ENCODE measurements around the gene JAM3.

Gene JAM3

DNA sequence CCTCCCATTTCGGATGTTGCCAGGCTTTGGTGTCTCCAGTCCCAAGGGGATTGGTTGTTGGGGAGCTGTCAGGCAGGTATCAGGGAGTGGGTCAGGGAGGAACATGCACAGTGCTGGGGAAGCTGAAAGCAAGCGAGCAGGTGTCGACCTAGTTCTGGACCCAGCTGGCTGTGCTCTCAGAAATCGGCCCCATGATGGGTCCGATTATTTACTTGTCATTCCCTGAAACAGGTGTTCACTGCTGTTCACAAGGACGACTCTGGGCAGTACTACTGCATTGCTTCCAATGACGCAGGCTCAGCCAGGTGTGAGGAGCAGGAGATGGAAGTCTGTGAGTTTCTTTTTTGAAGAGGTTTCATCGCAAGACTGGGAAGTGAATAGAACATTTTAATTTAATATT lies 76.8 kb downstream of the JAM3 start:
- DNase-seq (ENCODE audit: low read depth) = no peak

DNA sequence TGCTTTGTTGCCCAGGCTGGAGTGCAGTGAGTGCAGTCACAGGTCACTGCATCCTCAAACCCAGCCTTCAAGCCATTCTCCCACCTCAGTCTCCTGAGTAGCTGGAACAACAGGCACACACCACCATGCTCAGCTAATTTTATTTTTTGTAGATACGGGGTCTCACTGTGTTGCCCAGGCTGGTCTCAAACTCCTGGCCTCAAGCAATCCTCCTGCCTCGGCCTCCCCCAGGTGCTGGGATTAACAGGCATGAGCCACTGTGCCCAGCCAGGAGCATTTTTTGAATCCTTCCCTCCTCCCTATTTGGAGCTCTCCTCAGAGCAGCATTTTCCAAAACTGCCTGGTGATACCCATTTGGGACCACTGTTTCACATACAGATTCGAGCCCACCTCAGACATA lies 77.7 kb downstream of the JAM3 start:
- DNase-seq (ENCODE audit: low read depth) = no peak

DNA sequence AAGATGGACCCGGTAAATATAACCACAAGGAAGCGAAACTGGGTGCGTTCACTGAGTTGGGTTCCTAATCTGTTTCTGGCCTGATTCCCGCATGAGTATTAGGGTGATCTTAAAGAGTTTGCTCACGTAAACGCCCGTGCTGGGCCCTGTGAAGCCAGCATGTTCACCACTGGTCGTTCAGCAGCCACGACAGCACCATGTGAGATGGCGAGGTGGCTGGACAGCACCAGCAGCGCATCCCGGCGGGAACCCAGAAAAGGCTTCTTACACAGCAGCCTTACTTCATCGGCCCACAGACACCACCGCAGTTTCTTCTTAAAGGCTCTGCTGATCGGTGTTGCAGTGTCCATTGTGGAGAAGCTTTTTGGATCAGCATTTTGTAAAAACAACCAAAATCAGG lies 80.5 kb downstream of the JAM3 start:
- no peak for DNase-seq (ENCODE audit: low read depth)

- no peak for DNase-seq (ENCODE audit: low read depth)
Measured at GRCh38 chr11:134150195-134150903, 81.5 kb downstream of the JAM3 start.

GRCh38 chr11:134151083-134151747 lies 82.3 kb downstream of the JAM3 start:
- no peak for DNase-seq (ENCODE audit: low read depth)

GRCh38 chr11:134152696-134153095 lies 83.8 kb downstream of the JAM3 start:
- no peak for DNase-seq (ENCODE audit: low read depth)

- DNase-seq (ENCODE audit: low read depth) = no peak
Measured at GRCh38 chr11:134153147-134153905, 84.5 kb downstream of the JAM3 start.

DNA sequence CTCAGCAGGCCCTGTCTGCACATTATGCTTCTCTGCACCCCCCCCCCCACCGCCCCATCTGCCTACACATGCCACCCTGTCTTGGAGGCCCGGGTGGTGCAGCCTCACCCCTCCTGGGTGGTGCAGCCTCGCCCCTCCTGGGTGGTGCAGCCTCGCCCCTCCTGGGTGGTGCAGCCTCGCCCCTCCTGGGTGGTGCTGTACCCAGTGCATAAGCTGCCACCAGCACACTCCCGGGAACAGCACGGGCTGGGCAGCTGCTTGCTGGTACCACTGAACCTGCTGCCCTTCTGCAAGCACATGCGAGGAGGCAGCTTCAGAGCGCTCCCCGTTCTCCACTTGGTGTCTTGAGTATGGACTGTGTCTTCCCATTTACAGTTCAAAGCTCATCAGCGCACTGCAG lies 85.6 kb downstream of the JAM3 start:
- no peak for DNase-seq (ENCODE audit: low read depth)

DNA sequence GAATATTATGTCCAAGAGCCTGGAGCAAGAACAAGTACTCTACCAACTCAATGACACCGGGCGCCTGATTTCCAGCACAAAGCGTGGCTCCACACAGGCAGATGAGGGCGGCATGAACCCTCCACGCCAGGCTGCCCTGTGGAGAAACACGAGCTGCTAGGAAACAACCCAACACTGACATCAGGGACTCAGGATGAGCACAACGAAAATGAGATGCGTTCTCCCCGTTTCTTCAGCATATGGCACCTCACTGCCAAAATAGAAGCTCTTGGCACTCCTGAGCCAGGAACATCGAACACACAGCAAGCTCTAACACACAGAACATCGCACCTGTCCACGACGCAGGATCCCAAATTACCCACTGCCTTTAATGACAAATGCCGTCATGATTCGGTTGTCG lies 86.6 kb downstream of the JAM3 start:
- no peak for DNase-seq (ENCODE audit: low read depth)

DNA sequence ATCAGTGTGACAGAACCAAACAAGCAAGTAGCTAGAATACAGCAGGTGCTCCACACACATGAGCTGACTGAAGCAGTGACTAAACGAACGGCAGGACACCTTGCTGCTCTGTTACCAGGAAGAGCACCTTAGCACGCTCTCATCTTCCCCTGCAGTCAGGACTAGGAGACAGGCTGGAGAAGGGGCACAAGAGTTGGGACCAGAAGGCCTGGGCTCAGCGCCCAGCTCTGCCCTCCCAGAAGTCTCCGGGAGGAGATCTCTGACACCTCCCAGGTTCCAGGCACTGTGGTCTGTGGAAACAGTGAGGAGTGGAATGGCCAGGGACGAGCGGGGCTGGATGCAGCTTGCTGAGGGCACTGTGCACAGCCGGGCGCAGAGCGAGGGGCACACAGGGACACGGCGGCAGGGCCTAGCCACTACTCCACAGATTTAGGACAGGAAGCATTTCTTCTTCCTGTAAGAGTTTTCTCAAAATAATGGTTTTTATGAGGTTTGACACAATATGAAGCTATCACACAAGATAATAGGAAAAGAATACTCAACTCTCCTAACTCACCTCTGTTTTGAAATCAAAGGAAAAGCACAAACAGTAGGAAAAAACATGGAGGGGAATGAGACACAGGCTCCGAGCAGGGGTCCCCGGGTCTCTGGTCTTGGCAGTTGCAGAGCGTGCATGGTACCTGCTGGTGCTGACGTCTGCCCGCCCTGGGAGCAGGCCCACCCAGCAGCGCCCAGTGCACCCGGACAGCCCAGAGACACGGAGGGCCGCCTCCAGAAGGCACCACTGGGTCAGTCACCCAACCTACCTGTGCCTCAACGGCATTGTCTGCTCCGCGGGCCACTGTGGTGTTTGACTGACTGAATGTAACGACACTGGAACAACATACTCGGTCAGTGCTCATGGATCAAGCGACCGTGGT lies 87.3 kb downstream of the JAM3 start:
- DNase-seq (ENCODE audit: low read depth) = no peak

DNA sequence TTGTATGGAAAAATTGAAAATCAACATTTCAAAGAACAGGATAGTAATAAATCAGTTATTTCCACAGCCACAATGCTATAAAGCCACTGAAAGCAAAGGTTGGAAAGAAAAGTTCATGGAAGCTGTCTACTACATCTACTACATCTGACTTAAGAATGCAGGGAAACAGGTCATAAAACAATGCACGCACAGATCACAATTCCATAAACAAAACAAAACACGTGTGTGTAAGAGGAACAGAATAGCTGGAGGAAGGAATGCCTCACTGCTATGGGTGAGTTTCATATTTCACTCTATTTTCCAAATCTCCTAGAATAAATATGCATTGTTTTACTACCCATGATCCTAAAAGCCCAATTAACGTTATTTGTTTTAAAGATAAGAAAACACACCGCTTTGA lies 88.6 kb downstream of the JAM3 start:
- DNase-seq (ENCODE audit: low read depth) = peak; percentile 45

DNA sequence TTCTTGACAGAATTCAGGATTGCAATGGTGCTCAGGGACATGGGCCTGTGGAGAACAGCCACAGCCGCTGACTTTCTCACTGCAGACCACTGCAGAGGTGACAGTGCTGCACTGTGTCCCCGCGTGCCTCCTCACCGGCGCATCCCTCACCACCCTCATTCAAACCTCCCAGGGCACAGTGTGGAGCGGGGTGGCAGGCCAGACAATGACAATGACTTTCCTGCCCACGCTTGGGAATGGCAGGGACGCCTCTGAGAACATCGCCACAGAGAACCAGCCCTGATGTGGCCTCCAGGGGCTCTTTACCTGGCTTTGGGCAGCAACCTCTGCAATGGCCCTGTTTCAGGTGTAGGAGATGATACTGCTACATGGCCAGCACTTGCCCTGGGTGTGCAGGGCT lies 89.2 kb downstream of the JAM3 start:
- DNase-seq (ENCODE audit: low read depth) = no peak

- DNase-seq (ENCODE audit: low read depth) = no peak
Measured at GRCh38 chr11:134159652-134160051, 90.8 kb downstream of the JAM3 start.

- DNase-seq (ENCODE audit: low read depth) = no peak
Measured at GRCh38 chr11:134164490-134165370, 95.9 kb downstream of the JAM3 start.

DNA sequence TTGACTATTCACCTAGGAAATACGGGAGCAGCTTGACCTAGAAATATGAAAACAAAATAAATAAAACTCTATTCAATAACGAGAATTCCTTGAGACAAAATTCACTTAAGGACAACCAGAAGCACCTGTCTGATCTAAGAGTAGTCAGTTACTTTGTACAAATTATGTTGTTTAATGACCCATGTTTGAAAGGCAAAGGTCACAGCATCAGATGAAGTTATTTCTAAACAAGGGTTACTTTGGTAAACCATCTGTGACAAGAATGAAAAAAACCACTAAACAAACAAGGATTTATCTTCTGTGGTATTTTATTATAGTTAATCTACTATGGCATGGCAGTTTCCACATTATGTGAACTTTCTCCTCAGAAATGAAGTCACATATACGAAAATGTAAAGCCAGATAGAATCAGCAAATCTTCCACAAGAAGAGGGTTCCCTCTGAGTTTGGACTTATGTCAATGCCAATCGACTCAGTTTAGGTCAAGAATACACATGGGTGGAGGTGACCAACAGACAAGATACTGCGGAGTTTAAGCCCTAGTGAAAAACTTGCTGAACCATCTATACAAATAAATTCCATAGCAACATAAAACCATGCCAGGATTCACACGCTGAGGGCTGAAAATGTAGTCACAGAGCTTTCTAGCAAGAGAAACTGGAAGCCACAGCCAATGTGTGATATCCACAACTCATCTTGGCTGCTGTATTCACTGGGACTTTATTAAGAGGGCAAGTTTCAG lies 101.5 kb downstream of the JAM3 start:
- no peak for DNase-seq (ENCODE audit: low read depth)

DNA sequence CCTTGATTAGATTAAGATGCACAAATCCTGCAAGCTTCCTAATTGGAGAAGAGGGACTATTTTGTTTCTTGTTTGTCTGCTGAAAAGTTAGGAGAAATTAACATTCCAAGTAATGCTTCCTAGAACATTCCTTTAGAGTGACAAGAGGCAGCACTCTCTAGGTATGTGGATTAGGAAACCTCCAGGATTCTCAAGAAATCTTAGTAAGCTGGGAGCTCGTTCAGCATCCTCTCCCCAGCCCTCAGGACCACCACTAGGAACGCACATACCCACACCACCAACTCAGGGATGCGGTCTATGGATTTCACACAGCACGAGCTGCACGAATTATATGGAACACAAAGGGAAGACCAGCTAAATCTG lies 102.0 kb downstream of the JAM3 start:
- peak; percentile 58 for DNase-seq (ENCODE audit: low read depth)

DNA sequence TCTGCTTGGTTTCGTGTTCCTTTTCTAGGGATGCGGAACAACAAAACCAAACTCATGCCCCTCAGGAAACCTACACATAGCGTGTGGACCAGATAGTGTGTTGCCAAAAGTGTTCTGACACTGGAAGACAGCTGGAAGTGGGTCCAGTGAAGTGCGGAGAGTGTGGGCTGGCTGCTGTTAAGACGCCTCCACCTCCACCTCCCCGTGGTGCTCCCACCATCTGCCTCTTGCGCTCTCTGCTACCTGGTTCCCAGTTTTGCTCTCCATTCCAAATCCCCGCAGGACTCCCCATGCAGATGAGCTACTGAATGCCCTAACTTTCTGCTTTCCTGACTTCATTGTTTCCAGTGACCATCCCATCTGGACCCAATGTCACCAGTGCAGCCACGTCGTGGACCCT lies 103.1 kb downstream of the JAM3 start:
- no peak for DNase-seq (ENCODE audit: low read depth)

- no peak for DNase-seq (ENCODE audit: low read depth)
Measured at GRCh38 chr11:134173296-134173695, 104.4 kb downstream of the JAM3 start.

DNA sequence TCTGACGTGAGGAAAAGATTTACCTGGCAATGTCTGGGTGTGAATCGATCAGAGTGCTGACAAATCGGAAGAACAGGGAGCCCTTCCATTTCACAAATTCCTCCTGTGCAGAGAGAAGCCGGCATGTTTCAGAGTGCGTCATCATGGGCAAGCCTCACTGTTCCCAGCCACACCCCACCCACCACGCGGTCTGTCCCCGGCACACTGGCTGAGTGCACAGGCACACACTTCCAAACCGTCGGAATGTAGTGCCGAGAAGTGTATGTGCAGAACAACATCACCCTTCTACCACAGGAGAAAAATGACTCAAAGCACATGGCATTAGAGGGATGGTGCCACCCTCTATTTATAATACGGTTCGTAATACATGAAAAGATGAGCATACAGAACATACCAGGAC lies 107.4 kb downstream of the JAM3 start:
- no peak for DNase-seq (ENCODE audit: low read depth)

GRCh38 chr11:134178032-134178674 lies 109.3 kb downstream of the JAM3 start:
- no peak for DNase-seq (ENCODE audit: low read depth)

Measured in EH (cell line).